HG03064 (cell line): ENCODE data around the gene HCLS1.

Source experiments
- ATAC-seq: cut with Tn5 transposase; IDR thresholded peaks from one replicate; pipeline ENCODE4 v1.9.1; 2021; ENCODE audit warnings: low read depth; ENCODE audit not compliant: unreplicated experiment

Gene HCLS1

DNA sequence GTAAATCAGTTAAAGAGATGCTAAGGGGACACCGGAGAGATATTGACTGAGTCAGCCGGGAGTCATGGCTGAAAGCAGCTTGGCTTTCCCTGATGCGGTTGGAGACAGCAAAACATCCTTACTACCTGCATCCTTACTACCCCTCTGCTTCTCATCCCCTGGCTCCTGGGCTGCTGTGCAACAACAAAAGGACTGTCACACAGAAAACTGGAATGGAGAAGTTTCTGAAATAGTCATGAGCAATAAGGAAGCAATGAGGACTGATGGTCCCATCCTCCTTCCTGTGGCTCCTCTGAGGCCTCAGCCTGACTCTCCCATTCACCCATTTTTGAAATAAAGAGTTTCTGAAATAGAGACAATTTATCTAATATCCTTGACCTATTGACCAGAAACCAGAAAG, 1.1 kb downstream of the HCLS1 start:
- ATAC-seq: no peak

GRCh38 chr3:121658716-121659435, 1.8 kb downstream of the HCLS1 start:
- ATAC-seq: no peak

- peak; percentile 84 for ATAC-seq
These were observed 6.0 kb downstream of the HCLS1 start for GRCh38 chr3:121654493-121655385.

DNA sequence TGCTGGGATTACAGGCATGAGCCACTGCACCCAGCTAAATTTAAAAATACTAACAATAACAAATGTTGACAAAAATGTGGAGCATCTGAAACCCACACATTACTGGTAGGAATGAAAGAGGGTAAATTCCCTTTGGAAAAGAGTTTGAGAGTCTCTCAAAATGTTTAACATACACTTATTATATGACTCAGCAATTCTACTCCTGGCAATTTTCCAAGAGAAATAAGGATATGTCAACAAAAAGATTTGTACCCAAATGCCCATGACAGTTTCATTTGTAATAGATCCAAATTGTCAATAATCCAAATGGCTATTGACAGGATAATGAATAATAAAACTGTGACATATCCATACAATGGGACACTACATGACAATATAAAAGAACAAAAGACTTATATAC, 9.0 kb downstream of the HCLS1 start:
- ATAC-seq: no peak

- no peak for ATAC-seq
These were observed 11.1 kb downstream of the HCLS1 start for GRCh38 chr3:121649645-121650044.

DNA sequence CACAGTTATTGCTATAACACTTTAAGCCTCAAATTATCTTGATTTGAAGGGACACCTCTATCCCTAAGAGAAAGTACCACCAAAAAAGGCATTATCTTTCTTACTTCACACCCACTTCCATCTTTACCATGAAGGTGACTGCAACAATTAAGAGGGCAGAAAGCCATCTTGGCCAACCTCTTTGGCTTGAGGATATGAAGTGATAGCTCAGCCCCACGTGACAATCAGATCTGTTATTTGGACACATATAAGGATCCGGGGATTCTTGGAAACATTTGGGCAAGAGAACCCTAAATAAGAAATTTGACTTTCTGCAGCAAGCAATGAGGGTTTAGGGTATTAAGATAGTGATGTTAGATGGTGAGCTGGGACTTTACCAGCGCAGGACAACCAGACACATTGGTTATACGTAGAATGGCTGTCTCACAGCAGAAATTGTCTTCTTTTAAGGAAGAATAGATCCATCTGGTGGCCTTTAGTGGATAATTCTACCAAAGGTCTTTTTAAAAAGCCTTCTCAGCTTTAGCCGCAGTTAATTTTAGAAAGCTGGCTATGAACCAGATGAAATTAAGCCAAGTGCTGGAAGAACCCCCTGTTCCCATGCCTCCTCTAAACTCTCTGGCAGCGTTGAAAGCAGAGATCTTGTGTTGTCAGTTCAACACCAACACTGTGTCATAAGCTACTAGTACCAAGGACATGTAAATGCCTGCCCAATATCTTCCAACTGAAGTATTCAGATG, 12.3 kb downstream of the HCLS1 start:
- no peak for ATAC-seq

GRCh38 chr3:121645054-121645453, 15.6 kb downstream of the HCLS1 start:
- no peak for ATAC-seq

GRCh38 chr3:121642601-121643314, 17.9 kb downstream of the HCLS1 start:
- ATAC-seq: no peak

DNA sequence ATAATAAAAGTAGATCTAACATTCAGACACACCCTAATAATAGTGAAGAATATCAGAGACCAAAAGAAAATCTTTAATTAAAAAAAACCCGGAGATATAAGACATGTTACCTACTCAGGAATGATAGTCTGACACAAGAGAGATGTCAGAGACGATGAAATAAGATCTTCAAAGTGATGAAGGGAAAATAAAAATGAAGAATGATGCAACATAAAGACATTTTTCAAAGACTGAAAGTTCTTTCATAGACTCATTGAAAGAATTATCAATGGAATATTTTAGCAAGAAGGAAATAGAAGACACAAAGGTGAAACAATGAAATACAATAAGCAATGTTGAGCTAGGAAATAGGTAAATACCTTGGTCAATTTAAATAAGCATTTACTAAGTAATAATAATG, 19.6 kb downstream of the HCLS1 start:
- ATAC-seq: no peak

GRCh38 chr3:121637922-121638321, 22.8 kb downstream of the HCLS1 start:
- ATAC-seq: no peak

- no peak for ATAC-seq
These were observed 30.3 kb downstream of the HCLS1 start for GRCh38 chr3:121630355-121630754.

- ATAC-seq: no peak
These were observed 31.1 kb downstream of the HCLS1 start for GRCh38 chr3:121629601-121630000.

- ATAC-seq: no peak
These were observed 33.1 kb downstream of the HCLS1 start for GRCh38 chr3:121627622-121628021.

DNA sequence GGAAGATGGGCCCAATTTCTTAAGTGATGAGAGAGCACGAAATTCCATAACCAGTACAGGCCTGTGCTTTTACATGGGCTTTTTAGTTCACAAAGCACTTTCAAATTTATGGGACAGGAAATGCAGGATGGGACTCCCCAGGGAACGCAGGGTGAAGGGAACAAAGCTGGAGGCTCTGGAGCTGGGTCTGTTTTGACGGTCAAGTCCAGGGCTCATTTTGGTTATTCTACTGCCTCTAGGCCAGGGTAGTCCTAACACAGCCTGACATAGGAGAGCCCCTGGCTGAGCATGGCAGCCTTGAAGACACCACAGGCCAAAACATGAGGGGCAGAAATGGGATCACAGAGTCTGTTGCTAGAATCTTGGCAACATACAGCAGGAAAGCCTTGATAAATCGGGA, 33.5 kb downstream of the HCLS1 start:
- no peak for ATAC-seq

DNA sequence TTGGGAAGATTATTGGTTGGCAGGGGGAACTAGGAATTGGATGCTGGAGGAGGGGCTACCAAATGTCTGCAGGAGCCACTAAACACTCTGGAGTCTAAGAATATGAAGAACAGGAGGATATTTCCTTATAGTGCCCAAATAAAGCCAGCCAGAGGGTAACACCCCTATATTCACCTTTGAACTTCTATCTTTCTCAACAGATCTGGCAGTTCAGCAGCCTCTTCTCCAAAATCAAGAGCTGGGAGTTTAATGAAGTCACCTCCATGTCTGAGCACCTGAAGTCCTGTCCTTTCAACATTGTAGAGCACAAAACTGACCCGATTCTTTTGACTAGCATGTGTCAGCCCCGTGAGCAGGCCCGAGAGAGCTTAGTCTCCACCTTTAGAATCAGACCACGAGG, 34.2 kb downstream of the HCLS1 start:
- no peak for ATAC-seq

DNA sequence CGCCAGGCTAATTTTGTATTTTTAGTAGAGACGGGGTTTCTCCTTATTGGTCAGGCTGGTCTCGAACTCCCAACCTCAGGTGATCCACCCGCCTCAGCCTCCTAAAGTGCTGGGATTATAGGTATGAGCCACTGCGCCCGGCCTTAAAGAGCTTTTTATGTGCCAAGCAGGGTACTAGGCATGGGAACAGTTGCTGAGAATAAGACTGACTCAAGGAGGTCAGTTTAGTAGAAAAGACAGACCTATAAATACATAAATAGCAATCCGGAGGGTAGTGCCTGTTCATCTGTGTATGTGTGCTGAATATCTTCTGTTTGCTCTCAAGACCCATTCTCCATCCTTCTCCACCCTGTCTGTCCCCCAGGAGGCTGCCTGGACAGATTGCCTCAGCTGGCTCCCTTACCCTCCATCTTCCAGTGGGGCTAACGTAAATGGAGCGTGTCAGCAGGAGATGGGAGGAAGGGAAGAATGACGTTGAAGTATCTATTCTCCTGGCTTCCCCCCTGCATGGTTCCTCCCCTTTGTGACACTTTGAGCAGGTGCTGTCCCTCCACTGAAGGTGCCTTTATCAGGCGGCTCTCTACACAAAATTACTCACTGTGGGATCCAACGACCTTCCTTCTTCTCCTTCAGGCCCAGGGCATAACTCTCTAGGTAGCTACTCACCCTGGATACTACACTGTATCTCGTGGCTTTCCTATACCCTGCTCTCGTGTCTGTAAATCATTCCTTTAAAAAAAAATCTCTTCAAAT, 36.4 kb downstream of the HCLS1 start:
- no peak for ATAC-seq

- no peak for ATAC-seq
These were observed 39.2 kb downstream of the HCLS1 start for GRCh38 chr3:121621491-121621890.

- ATAC-seq: no peak
These were observed 41.0 kb downstream of the HCLS1 start for GRCh38 chr3:121619691-121620090.

GRCh38 chr3:121606106-121606505, 54.6 kb downstream of the HCLS1 start:
- no peak for ATAC-seq

GRCh38 chr3:121604759-121605158, 55.9 kb downstream of the HCLS1 start:
- ATAC-seq: no peak
